HG03103 (cell line): ENCODE data around the gene LY6G6D.

Experiments used
- ATAC-seq: cut with Tn5 transposase; IDR thresholded peaks from one replicate; pipeline ENCODE4 v1.9.1; 2021; ENCODE audit warnings: low read depth; ENCODE audit not compliant: unreplicated experiment

The LY6G6D gene

DNA sequence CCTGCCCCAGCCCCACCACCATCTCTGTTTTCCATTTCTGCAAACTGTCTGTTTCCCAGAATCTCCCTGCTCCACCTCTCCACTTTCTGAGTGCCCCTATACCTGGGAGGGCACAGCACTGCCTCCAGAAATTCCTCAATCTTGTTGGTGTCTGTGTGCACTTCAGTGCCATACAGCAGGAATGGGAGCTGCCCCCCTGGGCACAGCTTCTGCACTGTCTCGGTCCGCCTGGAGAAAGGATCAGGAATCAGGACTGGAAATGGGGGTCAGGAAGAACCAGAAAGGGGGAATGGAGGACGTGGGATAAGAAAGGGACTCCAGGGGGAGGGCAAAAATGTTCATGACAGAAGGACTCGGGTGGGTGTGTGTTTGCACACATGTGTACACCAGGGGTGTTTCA, 18.6 kb downstream of the LY6G6D start:
- no peak for ATAC-seq

- ATAC-seq = no peak
Measured at GRCh38 chr6:31734247-31734820, 19.2 kb downstream of the LY6G6D start.

DNA sequence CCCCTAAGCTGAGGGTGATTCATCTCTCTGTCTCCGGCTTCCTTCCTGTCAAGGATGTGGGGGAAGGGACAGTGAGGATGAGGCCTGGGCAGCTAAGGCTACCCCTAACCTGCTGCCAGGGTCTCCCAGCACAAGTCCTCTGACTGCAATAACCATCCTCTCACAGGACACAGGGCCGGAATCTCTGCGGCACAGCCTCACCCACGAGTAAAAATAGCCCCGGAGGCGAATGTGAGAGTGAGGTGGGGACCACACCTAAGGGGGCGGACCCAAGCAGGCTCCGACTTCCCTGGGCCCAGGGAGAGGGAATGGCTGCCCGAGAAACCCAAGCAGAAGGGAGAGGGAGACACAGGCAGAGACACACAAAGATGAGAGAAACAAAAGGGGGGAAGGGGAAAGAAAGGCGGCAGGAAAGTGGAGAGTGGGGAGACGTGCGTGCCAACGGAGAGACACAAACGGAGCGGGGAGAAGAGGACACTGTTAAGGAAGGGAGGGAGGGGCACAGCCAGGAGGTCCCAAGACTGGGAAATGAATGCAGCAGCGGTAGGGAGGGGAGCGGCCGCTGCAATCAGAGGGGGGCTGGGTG, 19.8 kb downstream of the LY6G6D start:
- ATAC-seq = no peak

DNA sequence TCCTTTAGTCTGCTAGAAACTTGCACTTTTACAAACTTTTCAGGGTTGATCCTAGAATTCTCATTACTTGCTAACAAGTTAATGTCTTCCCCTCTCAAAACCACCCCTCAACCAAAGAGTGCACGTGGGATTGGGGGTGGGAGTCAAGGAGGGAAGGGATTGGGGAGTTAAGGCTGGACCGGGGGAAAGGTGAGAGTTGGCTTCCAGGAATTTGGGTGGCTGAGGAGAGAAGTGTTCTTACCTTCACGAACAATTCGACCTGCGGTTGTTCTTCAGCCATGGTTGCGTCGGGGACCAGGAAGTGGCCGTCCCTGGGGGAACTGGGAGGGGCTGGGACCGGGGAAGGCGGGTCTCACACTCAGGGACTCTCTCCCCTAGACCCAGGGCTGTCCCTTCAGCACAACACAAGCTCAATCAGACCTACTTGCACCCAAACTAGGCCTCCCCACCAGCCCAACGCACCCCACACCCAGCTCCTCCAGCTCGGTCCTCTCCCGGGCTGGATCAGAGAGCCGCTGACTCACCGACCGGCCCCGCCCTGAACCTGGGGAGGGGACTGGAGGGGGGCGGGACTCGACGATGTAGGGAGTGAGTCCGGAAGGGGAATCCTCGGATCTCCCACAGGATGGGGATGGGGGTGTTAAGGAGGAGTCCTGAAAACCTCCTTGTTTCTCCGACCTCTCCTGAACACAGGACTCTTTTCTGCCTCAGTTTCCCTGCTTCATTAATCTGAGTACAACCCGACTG, 21.0 kb downstream of the LY6G6D start, which contains the start of gene CLIC1:
Gene CLIC1 (minus strand): TSS at position 510 of the 747 bp plus-strand sequence. CDS start 230 bp downstream, at position 280.
- ATAC-seq = no peak

DNA sequence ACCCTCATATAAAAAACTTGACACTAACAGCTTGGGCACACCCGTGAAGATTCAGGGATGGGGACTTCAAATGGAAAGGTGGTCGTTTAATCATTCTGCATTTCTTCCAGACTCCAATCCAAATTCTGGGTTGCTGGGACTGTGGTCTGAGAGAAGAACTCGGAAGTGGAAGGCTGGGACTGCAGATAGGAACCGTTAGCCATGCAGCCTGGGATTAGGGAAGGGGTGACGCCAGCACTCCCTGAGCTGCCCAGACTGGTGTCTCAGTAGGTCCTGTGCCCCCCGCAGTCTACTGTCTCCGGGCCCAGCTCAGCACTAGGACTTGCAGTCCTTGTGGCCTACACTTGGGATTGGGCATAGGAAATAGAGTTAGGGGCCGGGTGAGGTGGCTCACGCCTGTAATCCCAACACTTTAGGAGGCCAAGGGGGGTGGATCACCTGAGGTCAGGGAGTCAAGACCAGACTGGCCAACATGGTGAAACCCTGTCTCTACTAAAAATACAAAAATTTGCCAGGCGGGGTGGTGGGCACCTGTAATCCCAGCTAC, 21.7 kb downstream of the LY6G6D start:
- no peak for ATAC-seq

- ATAC-seq = no peak
Measured at GRCh38 chr6:31737315-31737990, 22.3 kb downstream of the LY6G6D start.

DNA sequence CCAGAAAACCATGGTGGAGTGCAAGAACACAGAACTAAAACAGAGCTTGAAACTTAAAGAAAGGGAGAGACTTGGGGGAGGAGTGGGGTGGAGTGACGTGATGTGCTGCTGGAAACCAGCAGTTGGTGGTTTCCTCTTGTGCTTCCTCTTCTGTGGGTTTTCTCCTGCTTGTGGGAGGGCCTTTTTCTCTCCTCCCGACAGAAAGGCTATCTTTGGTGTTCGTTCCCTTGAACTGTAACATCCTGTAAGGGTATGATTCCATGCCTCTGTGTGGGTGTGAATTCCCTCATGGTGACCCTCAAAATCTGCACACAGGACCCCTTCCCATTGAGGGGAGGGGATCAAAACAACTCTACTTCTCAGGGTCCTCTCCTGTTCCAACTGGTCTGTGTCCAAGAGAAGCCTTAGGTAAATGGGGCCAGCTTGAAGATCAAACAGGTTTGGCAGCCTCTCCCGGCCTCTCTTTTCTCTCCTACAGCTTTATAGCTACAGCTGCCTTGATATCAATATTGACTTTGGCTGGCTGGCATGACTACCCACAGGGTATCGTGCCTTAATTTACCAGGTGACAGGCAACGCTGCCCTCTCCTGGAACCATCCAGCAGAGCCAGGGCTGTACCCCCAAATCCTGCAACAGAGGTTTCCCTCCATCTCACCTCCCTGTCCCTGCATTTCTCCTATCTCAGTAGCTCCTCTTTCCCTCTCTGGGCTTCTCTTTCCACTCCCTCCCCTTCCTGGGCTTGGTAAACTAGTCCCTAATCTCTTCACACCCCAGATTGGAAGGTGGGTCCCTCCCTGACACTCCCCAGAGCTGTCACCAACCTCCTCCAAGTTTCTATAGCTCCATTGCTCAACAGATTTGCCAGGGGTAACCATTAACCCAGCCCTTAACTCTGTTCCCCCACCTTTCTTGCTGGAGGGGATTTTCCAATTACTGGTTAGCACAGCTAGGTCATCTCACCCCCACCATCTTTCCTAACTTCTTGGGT, 23.1 kb downstream of the LY6G6D start:
- no peak for ATAC-seq

- peak; percentile 59 for ATAC-seq
Measured at GRCh38 chr6:31739639-31740396, 24.7 kb downstream of the LY6G6D start, which contains the start of gene MSH5. Gene MSH5 (plus strand): TSS chr6:31740005. CDS start chr6:31740467, 462 bp downstream.

- ATAC-seq = no peak
Measured at GRCh38 chr6:31740397-31741223, 25.5 kb downstream of the LY6G6D start.

DNA sequence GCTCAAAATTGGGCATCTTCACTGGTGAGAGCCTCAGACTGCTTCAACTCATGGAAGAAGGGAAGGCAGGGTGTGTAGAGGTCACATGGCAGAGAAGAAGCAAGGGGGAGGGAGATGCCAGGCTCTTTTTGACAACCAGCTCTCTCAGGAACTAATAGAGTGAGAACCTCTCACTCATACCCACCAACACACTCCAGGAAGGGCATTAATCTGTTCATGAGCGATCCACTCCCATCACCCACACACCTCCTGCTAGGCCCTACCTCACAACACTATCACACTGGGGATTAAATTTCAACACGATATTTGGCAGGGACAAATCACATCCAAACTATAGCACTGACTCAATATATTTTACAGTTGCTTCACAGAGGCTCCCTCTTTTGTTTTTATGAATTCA, 26.7 kb downstream of the LY6G6D start:
- no peak for ATAC-seq

DNA sequence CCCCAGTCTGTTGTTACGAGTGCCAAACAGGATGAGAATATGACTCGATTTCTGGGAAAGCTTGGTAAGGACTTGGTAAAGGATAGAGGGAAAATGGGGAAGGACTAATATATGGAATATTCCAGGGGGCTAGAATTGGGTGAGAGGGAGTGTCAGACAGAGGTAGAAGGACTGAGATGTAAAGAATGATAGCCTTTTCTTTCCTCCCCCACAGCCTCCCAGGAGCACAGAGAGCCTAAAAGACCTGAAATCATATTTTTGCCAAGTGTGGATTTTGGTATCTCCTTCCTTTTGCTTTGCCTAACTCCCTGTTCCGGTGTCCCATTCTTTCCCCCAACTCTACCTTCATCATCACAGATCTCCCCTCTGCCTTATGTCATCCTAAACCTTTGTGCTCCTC, 27.7 kb downstream of the LY6G6D start:
- no peak for ATAC-seq

GRCh38 chr6:31744422-31744821, 29.3 kb downstream of the LY6G6D start:
- no peak for ATAC-seq

DNA sequence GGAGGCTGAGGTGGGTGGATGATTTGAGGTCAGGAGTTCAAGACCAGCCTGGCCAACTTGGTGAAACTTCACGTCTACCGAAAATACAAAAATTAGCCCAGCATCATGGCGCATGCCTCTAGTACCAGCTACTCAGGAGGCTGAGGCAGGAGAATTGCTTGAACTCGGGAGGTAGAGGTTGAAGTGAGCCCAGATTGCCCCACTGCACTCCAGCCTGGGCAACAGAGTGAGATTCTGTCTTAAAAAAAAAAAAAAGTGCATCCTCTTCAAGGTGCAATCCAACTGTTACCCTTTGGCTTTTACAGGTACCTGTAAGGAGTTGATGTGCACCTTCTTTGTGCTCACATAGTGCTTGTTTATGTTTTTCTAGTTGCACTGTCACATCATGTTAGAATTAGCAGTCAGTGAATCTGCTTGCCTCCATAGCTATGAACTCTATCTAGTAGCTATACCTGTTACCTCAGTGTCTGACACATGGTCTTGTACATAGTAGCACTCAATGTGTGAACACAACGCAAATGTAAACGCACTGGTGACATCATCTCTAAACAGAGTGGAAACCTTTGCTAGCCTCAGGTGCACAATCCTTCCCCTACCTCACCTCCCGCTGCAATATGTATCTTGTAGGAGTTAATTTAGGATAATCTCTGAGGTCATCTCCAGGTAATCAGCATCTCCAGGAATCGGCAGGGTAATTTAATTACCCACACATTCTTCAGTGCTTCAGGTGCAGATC, 34.3 kb downstream of the LY6G6D start:
- ATAC-seq = no peak

DNA sequence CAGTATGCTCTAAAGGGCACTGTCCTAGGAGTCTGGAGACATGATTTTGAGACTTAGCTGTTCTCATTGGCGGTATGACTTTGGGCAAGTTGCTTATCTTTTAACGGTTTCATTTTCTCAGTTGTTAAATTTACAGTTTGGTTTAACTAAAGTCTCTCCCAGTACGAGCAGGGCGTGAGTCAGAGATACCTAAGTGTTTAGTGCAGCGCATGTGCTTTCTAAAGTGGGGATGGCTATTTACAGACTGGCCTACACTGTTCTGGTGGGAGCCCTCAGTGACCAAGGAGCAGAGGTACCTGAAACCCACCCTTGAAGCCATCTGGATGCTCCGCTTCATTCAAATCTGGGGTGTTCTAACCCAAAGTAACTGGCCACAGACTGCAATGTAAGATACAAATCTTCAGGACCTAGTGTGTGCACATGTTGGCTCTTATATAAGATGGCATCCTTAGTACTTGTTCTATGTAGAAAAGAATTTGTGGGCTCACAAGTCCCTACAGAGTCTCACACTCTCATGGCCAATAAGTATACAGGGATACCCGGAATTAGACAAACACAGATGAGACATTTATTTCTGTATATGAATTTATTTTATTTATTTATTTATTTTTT, 35.4 kb downstream of the LY6G6D start:
- ATAC-seq = no peak

- no peak for ATAC-seq
Measured at GRCh38 chr6:31752739-31753319, 37.7 kb downstream of the LY6G6D start.

GRCh38 chr6:31758281-31758680, 43.1 kb downstream of the LY6G6D start:
- no peak for ATAC-seq

DNA sequence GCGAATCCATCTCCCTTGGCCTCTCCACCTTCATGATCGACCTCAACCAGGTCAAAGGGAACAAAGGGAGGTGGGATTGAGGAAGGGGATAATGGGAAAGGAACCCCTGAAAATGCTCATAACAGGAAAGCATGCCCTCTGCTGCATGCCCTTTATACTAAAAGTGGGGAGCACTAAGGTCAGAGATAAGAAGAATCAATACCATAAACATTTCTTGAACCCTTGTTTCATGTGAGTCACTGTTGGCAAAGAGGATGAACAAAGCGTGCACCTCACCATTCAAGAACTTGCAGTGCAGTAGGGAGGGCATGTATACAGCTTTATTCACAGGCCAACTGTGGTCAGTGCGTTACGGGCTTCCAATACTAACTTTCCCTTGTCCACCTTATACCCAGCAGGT, 45.6 kb downstream of the LY6G6D start:
- no peak for ATAC-seq
